IgD-negative memory B cell (primary cell): Measurements from ENCODE around the gene DNAJC5G. TPM values are rescaled to one million over a fixed set of nuclear protein-coding genes. Genes with fewer than 3 reads are reported as not detected.
A peak's percentile ranks its signal among the peaks of the same experiment; 100 is the strongest.
"Not testable (repeated sequence)": the region's sequence is repeated elsewhere in the genome, so short reads cannot be mapped to it uniquely, and the experiment has no call there.

Source experiments
- H3K27ac Mint-ChIP-seq, 3 donors: one replicate each; pipeline ENCODE4 v1.8.0; 2020 to 2022; ENCODE audit warnings: mild to moderate bottlenecking in 3 of 3, mixed read lengths in 3 of 3, moderate library complexity in 1 of 3
- H3K27me3 Mint-ChIP-seq: one replicate; pipeline ENCODE4 v1.8.0; 2021; ENCODE audit warnings: mixed read lengths
- H3K36me3 Mint-ChIP-seq: one replicate; pipeline ENCODE4 v1.8.0; 2020; ENCODE audit warnings: mild to moderate bottlenecking, mixed read lengths
- H3K4me1 Mint-ChIP-seq, 3 donors: one replicate each; pipeline ENCODE4 v1.8.0; 2020 to 2022; ENCODE audit warnings: mixed read lengths in 3 of 3, mild to moderate bottlenecking in 1 of 3
- H3K4me3 Mint-ChIP-seq, 4 donors: one replicate each; pipeline ENCODE4 v1.8.0; 2020 to 2022; ENCODE audit warnings: mild to moderate bottlenecking in 4 of 4, mixed read lengths in 4 of 4, moderate library complexity in 3 of 4
- H3K9me3 Mint-ChIP-seq, 3 donors: one replicate each; pipeline ENCODE4 v1.8.0; 2020 to 2021; ENCODE audit warnings: mixed read lengths in 3 of 3, mild to moderate bottlenecking in 1 of 3
- polyA plus RNA-seq: library from polyadenylated mRNA; unstranded; fragments of 300-500 nt; fragmentation: Illumina TruSeq; gene quantifications from one replicate; pipeline ENCODE4 v1.2.3, GENCODE V29; 2021

DNAJC5G gene
- polyA plus RNA-seq, 1 donor from 2014 or later, result not detected

DNA sequence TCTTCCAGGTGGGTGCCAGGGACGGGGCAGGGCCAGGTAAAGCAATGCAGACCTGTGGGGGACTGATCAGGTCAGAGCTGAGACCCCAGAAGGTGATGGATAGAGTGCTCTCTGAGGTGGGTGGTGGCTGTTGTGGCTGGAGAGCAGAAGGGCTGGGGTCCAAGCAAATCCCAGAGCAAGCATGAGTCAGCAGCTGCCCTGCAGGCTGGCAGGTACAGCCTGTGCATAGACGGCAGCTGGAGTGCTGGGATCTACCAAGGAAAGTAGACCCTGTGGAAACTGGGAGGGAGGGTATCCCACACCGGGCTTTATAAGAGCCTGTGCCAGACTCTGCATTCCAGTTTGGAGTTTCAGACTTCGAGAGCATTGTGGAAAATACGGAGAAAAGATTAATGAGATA is 7.7 kb downstream of the DNAJC5G start:
- H3K4me3 Mint-ChIP-seq, result no peak overlapping the region
- no peaks in the 10 kb centered on the region for H3K36me3 Mint-ChIP-seq
- no peak overlapping the region for H3K27ac Mint-ChIP-seq
- H3K4me1 Mint-ChIP-seq, result peaks cover 1 to 10% (median 7%) of the 10 kb centered on the region in 3 donors
- H3K9me3 Mint-ChIP-seq, result no peaks in the 10 kb centered on the region
- peaks cover 12% of the 10 kb centered on the region for H3K27me3 Mint-ChIP-seq

GRCh38 chr2:27284996-27285395 is 9.8 kb downstream of the DNAJC5G start:
- H3K36me3 Mint-ChIP-seq, result no peaks in the 10 kb centered on the region
- H3K9me3 Mint-ChIP-seq, result no peaks in the 10 kb centered on the region
- peaks cover under 1 to 2% (median under 1%) of the 10 kb centered on the region in 3 donors for H3K4me1 Mint-ChIP-seq
- H3K27ac Mint-ChIP-seq, result no peak overlapping the region
- H3K4me3 Mint-ChIP-seq, result no peak overlapping the region
- peaks cover 12% of the 10 kb centered on the region for H3K27me3 Mint-ChIP-seq

DNA sequence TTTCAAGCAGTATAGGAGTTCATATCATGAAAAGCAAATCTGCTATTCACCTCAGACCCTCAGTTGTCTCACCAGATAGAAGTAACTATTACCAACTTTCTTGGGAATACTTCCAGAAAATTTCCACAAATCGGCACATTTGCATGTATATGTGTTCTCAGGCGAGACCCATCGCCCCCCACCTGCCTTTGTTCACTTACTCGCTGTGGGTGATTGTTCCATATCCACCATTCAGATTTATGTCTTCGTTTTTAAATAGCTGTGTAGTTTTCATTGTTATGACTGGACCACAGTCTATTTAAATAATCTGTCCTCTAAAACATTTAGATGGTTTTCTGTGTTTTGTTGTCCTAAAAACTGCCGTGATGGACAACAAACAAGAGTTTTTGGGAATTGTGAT is 10.2 kb downstream of the DNAJC5G start:
- no peak overlapping the region for H3K4me3 Mint-ChIP-seq
- no peaks in the 10 kb centered on the region for H3K36me3 Mint-ChIP-seq
- no peak overlapping the region for H3K27ac Mint-ChIP-seq
- no peaks in the 10 kb centered on the region for H3K9me3 Mint-ChIP-seq
- peaks cover 12% of the 10 kb centered on the region for H3K27me3 Mint-ChIP-seq
- H3K4me1 Mint-ChIP-seq, result no peaks in the 10 kb centered on the region

DNA sequence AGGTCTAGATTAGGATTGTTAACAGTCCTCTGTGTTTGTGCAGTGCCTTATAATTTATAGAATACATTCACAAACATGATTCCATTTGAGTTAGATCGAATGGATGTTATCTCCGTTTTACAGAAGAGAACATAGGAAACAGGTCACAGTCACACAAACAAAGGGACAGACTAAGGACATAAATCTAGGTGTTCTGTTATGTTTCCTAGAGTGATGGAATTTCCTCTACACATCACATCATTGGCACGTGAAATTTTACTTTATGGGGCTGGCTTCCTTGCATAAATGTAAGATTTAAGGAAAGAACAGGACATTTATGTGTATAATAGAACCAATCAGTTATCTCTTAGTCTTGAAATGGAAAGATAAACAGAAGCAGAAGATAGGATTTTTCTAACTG is 13.4 kb downstream of the DNAJC5G start:
- H3K4me3 Mint-ChIP-seq, result no peak overlapping the region
- no peaks in the 10 kb centered on the region for H3K36me3 Mint-ChIP-seq
- H3K27ac Mint-ChIP-seq, result no peak overlapping the region
- no peaks in the 10 kb centered on the region for H3K9me3 Mint-ChIP-seq
- H3K4me1 Mint-ChIP-seq, result peaks cover 0 to 2% (median 0%) of the 10 kb centered on the region in 3 donors
- H3K27me3 Mint-ChIP-seq, result peaks cover 10% of the 10 kb centered on the region

DNA sequence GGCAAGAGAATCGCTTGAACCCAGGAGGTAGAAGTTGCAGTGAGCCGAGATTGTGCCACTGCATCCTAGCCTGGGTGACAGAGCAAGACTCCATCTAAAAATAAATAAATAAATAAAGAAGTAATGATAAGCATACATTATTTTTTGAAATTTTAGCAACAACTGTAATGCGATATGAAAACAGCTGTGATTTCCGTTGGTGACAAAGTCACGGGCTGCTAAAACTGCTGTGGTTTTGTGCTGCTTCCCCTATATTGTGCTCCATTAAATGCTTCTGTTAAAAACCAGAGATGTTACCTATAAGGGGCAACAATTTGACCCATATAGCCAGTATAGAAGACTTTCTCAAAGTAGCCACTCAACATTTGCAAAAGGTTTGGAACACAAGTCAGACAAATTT is 15.3 kb downstream of the DNAJC5G start:
- H3K4me3 Mint-ChIP-seq, result no peak overlapping the region
- H3K27ac Mint-ChIP-seq, result no peak overlapping the region
- H3K27me3 Mint-ChIP-seq, result peaks cover 10% of the 10 kb centered on the region

DNA sequence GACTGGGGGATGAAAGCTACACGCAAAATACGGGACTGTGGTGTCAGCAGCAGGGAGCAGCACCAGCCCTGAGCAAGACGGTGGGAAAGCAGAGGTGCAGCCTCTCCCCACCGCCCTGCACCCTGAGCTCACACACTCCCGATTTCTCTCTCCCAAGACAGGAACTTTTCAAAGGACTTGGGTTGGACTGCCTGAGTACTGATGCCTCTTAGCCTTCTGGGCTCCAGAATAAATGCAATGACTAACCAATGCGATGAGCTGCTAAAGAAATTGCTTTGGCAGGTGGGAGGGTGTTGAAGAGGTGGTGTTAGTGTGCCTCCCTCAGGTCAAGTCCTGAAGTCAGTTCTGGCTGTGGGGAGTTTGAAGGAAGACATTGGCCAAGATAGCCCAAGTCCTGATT is 16.6 kb downstream of the DNAJC5G start:
- Mint-ChIP-seq H3K36me3 (no peaks in the 10 kb centered on the region), H3K27ac (no peak overlapping the region), H3K4me1 (peaks cover 0 to 2% (median 0%) of the 10 kb centered on the region in 3 donors), H3K27me3 (peaks cover 14% of the 10 kb centered on the region), H3K4me3 (no peak overlapping the region), H3K9me3 (no peaks in the 10 kb centered on the region)

More for the DNA sequence above, 15.3 kb downstream of the DNAJC5G start:
- Mint-ChIP-seq H3K36me3 (no peaks in the 10 kb centered on the region), H3K4me1 (peaks cover 0 to 2% (median 0%) of the 10 kb centered on the region in 3 donors), H3K9me3 (no peaks in the 10 kb centered on the region)

- Mint-ChIP-seq H3K27me3 (peaks cover 14% of the 10 kb centered on the region), H3K4me3 (no peak overlapping the region), H3K36me3 (no peaks in the 10 kb centered on the region), H3K9me3 (no peaks in the 10 kb centered on the region), H3K27ac (no peak overlapping the region), H3K4me1 (peaks cover 0 to 2% (median 0%) of the 10 kb centered on the region in 3 donors)
Measured at GRCh38 chr2:27294928-27295327, 19.7 kb downstream of the DNAJC5G start.

DNA sequence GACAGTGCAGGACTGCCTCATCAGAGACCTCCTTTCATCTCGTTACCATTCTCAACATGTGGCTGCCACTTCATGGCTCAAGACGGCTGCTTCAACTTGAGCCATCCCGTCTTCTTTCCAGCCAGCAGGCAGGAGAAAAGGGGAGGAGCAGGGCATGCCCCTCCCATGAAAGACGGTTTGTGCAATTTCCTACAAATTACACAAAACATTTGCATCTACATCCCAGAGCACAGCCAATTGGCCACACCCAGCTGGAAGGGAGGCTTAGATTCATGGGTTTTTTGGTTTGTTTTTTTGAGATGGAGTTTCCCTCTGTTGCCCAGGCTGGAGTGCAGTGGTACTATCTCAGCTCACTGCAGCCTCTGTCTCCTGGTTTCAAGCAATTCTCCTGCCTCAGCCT is 21.2 kb downstream of the DNAJC5G start:
- H3K9me3 Mint-ChIP-seq, result no peaks in the 10 kb centered on the region
- H3K36me3 Mint-ChIP-seq, result no peaks in the 10 kb centered on the region
- no peak overlapping the region for H3K4me3 Mint-ChIP-seq
- H3K27ac Mint-ChIP-seq, result no peak overlapping the region
- peaks cover 16% of the 10 kb centered on the region for H3K27me3 Mint-ChIP-seq
- H3K4me1 Mint-ChIP-seq, result no peaks in the 10 kb centered on the region

- H3K9me3 Mint-ChIP-seq, result no peaks in the 10 kb centered on the region
- H3K27me3 Mint-ChIP-seq, result peaks cover 15% of the 10 kb centered on the region
- H3K4me1 Mint-ChIP-seq, result no peaks in the 10 kb centered on the region
- H3K36me3 Mint-ChIP-seq, result no peaks in the 10 kb centered on the region
- H3K27ac Mint-ChIP-seq, result no peak overlapping the region
- no peak overlapping the region for H3K4me3 Mint-ChIP-seq
Measured at GRCh38 chr2:27297195-27297594, 22.0 kb downstream of the DNAJC5G start.

DNA sequence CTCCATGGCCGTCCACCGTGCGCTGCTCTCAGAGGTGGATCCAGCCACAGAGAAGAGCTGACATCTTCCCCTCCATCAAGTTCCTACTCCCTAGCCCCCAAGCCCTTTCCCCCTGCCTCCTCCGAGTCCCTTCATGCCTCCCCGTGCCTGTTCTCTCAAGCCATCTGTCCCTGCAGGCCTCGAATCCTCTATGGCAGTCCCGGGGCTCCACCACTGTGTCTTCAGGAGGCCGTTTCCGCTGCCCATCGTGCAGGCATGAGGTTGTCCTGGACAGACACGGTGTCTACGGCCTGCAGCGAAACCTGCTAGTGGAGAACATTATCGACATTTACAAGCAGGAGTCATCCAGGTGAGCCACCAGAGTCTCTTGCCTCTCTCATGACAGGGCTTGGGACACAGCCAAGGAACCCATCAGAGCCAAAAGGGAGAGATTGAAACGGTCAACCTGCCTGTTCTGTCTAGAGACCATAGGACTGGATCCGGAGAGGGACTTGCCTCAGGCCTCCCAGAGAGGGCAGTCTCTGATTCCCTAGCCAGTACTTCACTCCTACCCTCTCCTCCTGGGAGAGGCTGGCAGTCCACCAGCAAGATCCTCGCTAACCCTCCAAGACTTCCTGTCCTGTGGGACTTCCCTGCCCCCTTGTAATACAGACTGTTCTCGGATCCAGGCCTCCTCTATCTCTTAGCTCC is 23.3 kb downstream of the DNAJC5G start:
- no peak overlapping the region for H3K4me3 Mint-ChIP-seq
- peaks cover 0 to 4% (median 0%) of the 10 kb centered on the region in 3 donors for H3K4me1 Mint-ChIP-seq
- H3K9me3 Mint-ChIP-seq, result no peaks in the 10 kb centered on the region
- no peaks in the 10 kb centered on the region for H3K36me3 Mint-ChIP-seq
- H3K27ac Mint-ChIP-seq, result no peak overlapping the region
- H3K27me3 Mint-ChIP-seq, result peaks cover 7% of the 10 kb centered on the region

- not testable (repeated sequence) for H3K27ac Mint-ChIP-seq, H3K9me3 Mint-ChIP-seq, H3K4me3 Mint-ChIP-seq, H3K4me1 Mint-ChIP-seq, H3K36me3 Mint-ChIP-seq
- H3K27me3 Mint-ChIP-seq, result peaks cover 12% of the 10 kb centered on the region
Measured at GRCh38 chr2:27300606-27301005, 25.4 kb downstream of the DNAJC5G start.

- Mint-ChIP-seq H3K27ac (peak overlapping the region in 2 of 3 donors; percentile 10 to 47), H3K9me3 (no peaks in the 10 kb centered on the region), H3K4me1 (peaks cover 0 to 4% (median 0%) of the 10 kb centered on the region in 3 donors), H3K36me3 (peaks cover 1% of the 10 kb centered on the region), H3K4me3 (peak overlapping the region; percentile 73 to 93 (median 85)), H3K27me3 (peaks cover 21% of the 10 kb centered on the region)
Measured at GRCh38 chr2:27303093-27304025, 28.1 kb downstream of the DNAJC5G start.

DNA sequence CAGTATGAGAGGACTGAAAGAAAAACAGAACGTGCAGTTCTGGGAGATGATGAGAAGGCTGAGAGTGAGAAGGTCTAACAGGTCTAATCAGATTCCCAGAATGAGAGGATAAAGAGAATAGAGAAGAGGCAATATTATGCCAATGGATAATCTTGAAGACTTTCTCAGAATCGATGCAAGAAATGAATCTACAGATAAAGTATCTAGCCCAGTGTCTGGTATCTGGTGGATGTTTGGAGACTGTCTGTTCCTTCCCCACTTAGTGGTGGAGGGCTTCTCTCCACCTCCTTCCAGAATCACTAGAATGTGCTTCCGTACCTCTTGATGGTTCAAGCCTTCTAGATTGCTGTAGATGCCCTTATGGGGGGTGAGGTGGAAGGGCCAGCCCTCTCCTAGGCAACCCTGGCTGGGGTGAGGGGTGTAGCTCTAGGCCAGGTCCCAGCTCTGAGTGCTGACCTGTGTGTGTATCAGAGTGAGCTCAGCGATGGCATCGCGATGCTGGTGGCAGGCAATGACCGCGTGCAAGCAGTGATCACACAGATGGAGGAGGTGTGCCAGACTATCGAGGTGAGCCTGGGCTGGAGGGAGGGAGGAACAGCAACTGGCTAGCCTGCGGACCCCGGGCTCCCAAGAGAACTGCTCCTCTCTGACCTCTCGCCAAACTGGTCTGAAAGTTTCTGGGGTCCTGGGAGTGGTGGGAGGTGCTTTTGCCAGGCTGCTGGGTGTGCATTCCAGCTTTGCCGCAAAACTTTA is 29.4 kb downstream of the DNAJC5G start:
- Mint-ChIP-seq H3K4me3 (no peak overlapping the region), H3K4me1 (peaks cover 0 to 4% (median 0%) of the 10 kb centered on the region in 3 donors), H3K36me3 (peaks cover 1% of the 10 kb centered on the region), H3K27me3 (peaks cover 20% of the 10 kb centered on the region), H3K9me3 (no peaks in the 10 kb centered on the region), H3K27ac (peak overlapping the region in 1 of 3 donors; percentile 78)

- Mint-ChIP-seq H3K27ac (no peak overlapping the region), H3K36me3 (peaks cover 7% of the 10 kb centered on the region), H3K4me1 (peaks cover 0 to 4% (median 0%) of the 10 kb centered on the region in 3 donors), H3K9me3 (no peaks in the 10 kb centered on the region), H3K27me3 (peaks cover 20% of the 10 kb centered on the region), H3K4me3 (peak overlapping the region in 1 of 4 donors; percentile 60)
Measured at GRCh38 chr2:27305516-27305915, 30.3 kb downstream of the DNAJC5G start.

DNA sequence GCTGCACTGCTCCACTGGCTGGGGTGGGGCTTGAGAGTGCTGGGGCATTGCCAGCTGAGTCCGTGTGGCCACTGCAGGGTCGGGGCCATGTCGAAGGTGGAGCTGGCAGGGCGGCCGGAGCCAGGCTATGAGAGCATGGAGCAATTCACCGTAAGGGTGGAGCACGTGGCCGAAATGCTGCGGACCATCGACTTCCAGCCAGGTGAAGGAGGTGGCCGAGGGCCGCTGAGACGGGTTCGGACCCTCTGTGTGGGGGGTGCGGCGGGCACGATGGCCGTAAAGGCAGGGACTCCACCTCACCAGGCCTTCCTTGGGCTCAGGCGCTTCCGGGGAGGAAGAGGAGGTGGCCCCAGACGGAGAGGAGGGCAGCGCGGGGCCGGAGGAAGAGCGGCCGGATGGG is 30.9 kb downstream of the DNAJC5G start:
- no peaks in the 10 kb centered on the region for H3K9me3 Mint-ChIP-seq
- H3K27me3 Mint-ChIP-seq, result peaks cover 18% of the 10 kb centered on the region
- H3K27ac Mint-ChIP-seq, result no peak overlapping the region
- H3K4me3 Mint-ChIP-seq, result no peak overlapping the region
- H3K4me1 Mint-ChIP-seq, result peaks cover 0 to 4% (median 0%) of the 10 kb centered on the region in 3 donors
- H3K36me3 Mint-ChIP-seq, result peaks cover 7% of the 10 kb centered on the region
